Measurements from ENCODE around the gene CLEC10A.
A peak's percentile ranks its signal among the peaks of the same experiment; 100 is the strongest.

CLEC10A gene

GRCh38 chr17:7035591-7036368 is 44.3 kb downstream of the CLEC10A start, which contains the start of gene SLC16A13:
SLC16A13 (plus strand) TSS chr17:7036015; CDS start chr17:7036383, 368 bp downstream.
- DNase-seq, result peak; percentile 98 to 99 (median 99)

GRCh38 chr17:7034955-7035590 is 45.0 kb downstream of the CLEC10A start:
- DNase-seq, result peak in 1 of 5 donors; percentile 74

GRCh38 chr17:7029659-7030058 is 50.4 kb downstream of the CLEC10A start:
- DNase-seq, result peak in 2 of 5 donors; percentile 42 to 79

DNA sequence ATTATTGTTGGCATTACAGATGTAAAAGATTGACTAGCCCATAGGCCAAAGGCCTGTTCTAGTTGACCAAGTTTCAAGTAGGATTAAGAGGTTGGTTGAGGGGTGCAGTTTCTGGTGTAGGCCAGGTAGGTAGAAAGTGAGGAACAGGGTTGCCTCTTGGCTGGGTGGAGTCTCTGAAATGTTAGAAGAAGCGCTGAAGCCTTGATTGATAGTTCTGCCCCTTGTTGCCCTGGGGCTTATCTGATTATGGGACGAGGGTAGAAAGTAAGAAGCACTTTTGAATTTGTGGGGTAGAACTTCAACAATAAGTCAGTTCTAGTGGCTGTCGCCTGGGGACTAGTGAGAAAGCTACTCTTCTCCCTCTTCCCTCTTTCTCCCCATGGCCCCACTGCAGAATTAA is 51.0 kb downstream of the CLEC10A start:
- no peak for DNase-seq

GRCh38 chr17:7027335-7027734 is 52.7 kb downstream of the CLEC10A start:
- DNase-seq, result no peak

DNA sequence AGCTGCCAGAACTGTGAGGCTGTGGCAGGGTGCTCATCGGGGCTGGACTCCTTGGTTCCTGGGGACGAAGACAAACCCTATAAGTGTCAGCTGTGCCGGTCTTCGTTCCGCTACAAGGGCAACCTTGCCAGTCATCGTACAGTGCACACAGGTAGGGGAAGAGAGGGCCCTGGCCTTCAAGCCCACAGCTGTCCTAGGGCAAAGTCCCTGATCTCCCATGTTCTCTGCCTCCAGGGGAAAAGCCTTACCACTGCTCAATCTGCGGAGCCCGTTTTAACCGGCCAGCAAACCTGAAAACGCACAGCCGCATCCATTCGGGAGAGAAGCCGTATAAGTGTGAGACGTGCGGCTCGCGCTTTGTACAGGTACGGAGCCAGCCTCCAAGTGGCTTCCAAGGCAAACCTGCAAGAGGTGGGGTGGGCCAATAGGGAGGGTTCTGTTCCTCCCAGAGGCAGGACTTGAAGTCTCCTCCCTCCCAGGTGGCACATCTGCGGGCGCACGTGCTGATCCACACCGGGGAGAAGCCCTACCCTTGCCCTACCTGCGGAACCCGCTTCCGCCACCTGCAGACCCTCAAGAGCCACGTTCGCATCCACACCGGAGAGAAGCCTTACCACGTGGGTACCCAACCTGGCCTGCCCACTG is 53.5 kb downstream of the CLEC10A start:
- DNase-seq, result no peak

- no peak for DNase-seq
Observed at GRCh38 chr17:7025245-7025644, 54.8 kb downstream of the CLEC10A start.
